GM19328 (cell line): ENCODE results near the gene EIF5A.

Experiments
- ATAC-seq: cut with Tn5 transposase; IDR thresholded peaks from one replicate; pipeline ENCODE4 v1.9.1; 2021; ENCODE audit warnings: mild to moderate bottlenecking, moderate library complexity; ENCODE audit not compliant: unreplicated experiment

Gene EIF5A

GRCh38 chr17:7352910-7353635 lies 45.6 kb downstream of the EIF5A start:
- no peak for ATAC-seq

GRCh38 chr17:7354262-7354843 lies 46.9 kb downstream of the EIF5A start:
- ATAC-seq = no peak

GRCh38 chr17:7355053-7355452 lies 47.6 kb downstream of the EIF5A start, which contains the start of gene TMEM95:
Gene TMEM95 (plus strand): TSS chr17:7355156. CDS start chr17:7355205, 49 bp downstream.
- ATAC-seq = no peak

- no peak for ATAC-seq
Measured at GRCh38 chr17:7355573-7355972, 48.1 kb downstream of the EIF5A start.

- no peak for ATAC-seq
Measured at GRCh38 chr17:7356072-7356549, 48.7 kb downstream of the EIF5A start.

GRCh38 chr17:7356756-7357155 lies 49.3 kb downstream of the EIF5A start:
- ATAC-seq = no peak

GRCh38 chr17:7357381-7357780 lies 50.0 kb downstream of the EIF5A start:
- no peak for ATAC-seq

GRCh38 chr17:7361906-7362305 lies 54.5 kb downstream of the EIF5A start:
- no peak for ATAC-seq
